SK-N-SH treated with all-trans-retinoic acid at 6 μM for 48 hours (cell line): ENCODE results near the gene DDX31.

Experiments used
- ARNTL ChIP-seq: fragments of 450-650 bp; formaldehyde crosslinking; IDR thresholded peaks from 2 replicates; pipeline ENCODE4 v1.5.0; 2020; ENCODE audit warnings: low read depth, mild to moderate bottlenecking, moderate library complexity, borderline replicate concordance
- CREB5 ChIP-seq: fragments of 250-450 bp; sonication (Bioruptor Pico); IDR thresholded peaks from 2 replicates; pipeline ENCODE4 v1.5.1; 2020; ENCODE audit warnings: low read depth, mild to moderate bottlenecking, moderate library complexity
- ESRRG ChIP-seq: fragments of 250-450 bp; sonication (Bioruptor Pico); IDR thresholded peaks from 2 replicates; pipeline ENCODE4 v1.6.1; 2021; ENCODE audit warnings: mild to moderate bottlenecking
- GLIS3 ChIP-seq: fragments of 250-450 bp; sonication (Bioruptor Pico); IDR thresholded peaks from 2 replicates; pipeline ENCODE4 v1.5.0; 2020; ENCODE audit warnings: mild to moderate bottlenecking, moderate library complexity
- OSR1 ChIP-seq: fragments of 250-450 bp; sonication (Bioruptor Pico); IDR thresholded peaks from 2 replicates; pipeline ENCODE4 v1.8.0; 2022; ENCODE audit warnings: moderate library complexity, mild to moderate bottlenecking, inconsistent platforms
- PATZ1 ChIP-seq: fragments of 250-450 bp; sonication (Bioruptor Pico); IDR thresholded peaks from 2 replicates; pipeline ENCODE4 v1.8.0; 2020; ENCODE audit warnings: mild to moderate bottlenecking, moderate library complexity, borderline replicate concordance
- TCF4 ChIP-seq: fragments of 250-450 bp; sonication (Bioruptor Pico); IDR thresholded peaks from 2 replicates; pipeline ENCODE4 v1.8.0; 2021; ENCODE audit warnings: mild to moderate bottlenecking, moderate library complexity, borderline replicate concordance
- TSHZ2 ChIP-seq: fragments of 250-450 bp; sonication (Bioruptor Pico); IDR thresholded peaks from 2 replicates; pipeline ENCODE4 v1.5.0; 2020; ENCODE audit warnings: mild to moderate bottlenecking, moderate library complexity
- ZC3H10 ChIP-seq: fragments of 250-450 bp; sonication (Bioruptor Pico); IDR thresholded peaks from 2 replicates; pipeline ENCODE4 v1.5.1; 2021; ENCODE audit warnings: mild to moderate bottlenecking, moderate library complexity
- ZFP3 ChIP-seq: fragments of 250-450 bp; sonication (Bioruptor Pico); IDR thresholded peaks from 2 replicates; pipeline ENCODE4 v1.5.0; 2020; ENCODE audit warnings: mild to moderate bottlenecking, moderate library complexity
- ZFP30 ChIP-seq: fragments of 450-650 bp; formaldehyde crosslinking; IDR thresholded peaks from 2 replicates; pipeline ENCODE4 v1.5.0; 2022; ENCODE audit warnings: mild to moderate bottlenecking, moderate library complexity
- ZNF565 ChIP-seq: fragments of 450-650 bp; formaldehyde crosslinking; conservative IDR thresholded peaks from 2 replicates; pipeline ENCODE4 v1.5.0; 2020; ENCODE audit warnings: low read depth, mild to moderate bottlenecking, moderate library complexity
- ZNF70 ChIP-seq: fragments of 450-650 bp; formaldehyde crosslinking; IDR thresholded peaks from 2 replicates; pipeline ENCODE4 v1.5.0; 2020; ENCODE audit warnings: mild to moderate bottlenecking, moderate library complexity

GRCh38 chr9:132582786-132583583 lies 86.8 kb downstream of the DDX31 start:
- TF ChIP-seq ZNF70 (CRISPR knock-in tag) (no peak), ZFP30 (CRISPR knock-in tag) (no peak), PATZ1 (CRISPR knock-in tag) (no peak), ZNF565 (CRISPR knock-in tag) (no peak), ZFP3 (CRISPR knock-in tag) (no peak), ZC3H10 (CRISPR knock-in tag) (no peak), OSR1 (no peak), TSHZ2 (no peak), GLIS3 (no peak), TCF4 (no peak), ARNTL (CRISPR knock-in tag) (no peak), ESRRG (no peak), CREB5 (CRISPR knock-in tag) (no peak)
